Activated gamma-delta T cell (primary cell): ENCODE data around the gene GNPTG.
A peak's percentile ranks its signal among the peaks of the same experiment; 100 is the strongest.

Source experiments
- DNase-seq: peaks from one replicate; lab custom pipeline; 2025; lab: John Stamatoyannopoulos, UW

GNPTG gene

GRCh38 chr16:1333854-1334700 is 17.7 kb upstream of the GNPTG start:
- no peak for DNase-seq

GRCh38 chr16:1334739-1335138 is 17.0 kb upstream of the GNPTG start:
- DNase-seq, result no peak

GRCh38 chr16:1335211-1335971 is 16.3 kb upstream of the GNPTG start:
- DNase-seq, result no peak

GRCh38 chr16:1335996-1336395 is 15.7 kb upstream of the GNPTG start:
- DNase-seq, result no peak

GRCh38 chr16:1336619-1337018 is 15.1 kb upstream of the GNPTG start:
- no peak for DNase-seq

- DNase-seq, result no peak
Observed at GRCh38 chr16:1337486-1337885, 14.2 kb upstream of the GNPTG start.

- DNase-seq, result no peak
Observed at GRCh38 chr16:1338119-1338730, 13.5 kb upstream of the GNPTG start.

- DNase-seq, result no peak
Observed at GRCh38 chr16:1338855-1339675, 12.7 kb upstream of the GNPTG start.

- DNase-seq, result no peak
Observed at GRCh38 chr16:1340730-1341494, 10.8 kb upstream of the GNPTG start.

- DNase-seq, result no peak
Observed at GRCh38 chr16:1341495-1342420, 10.0 kb upstream of the GNPTG start.

GRCh38 chr16:1342526-1343427 is 9.0 kb upstream of the GNPTG start:
- DNase-seq, result peak; percentile 87

- DNase-seq, result no peak
Observed at GRCh38 chr16:1343428-1344242, 8.1 kb upstream of the GNPTG start.

- no peak for DNase-seq
Observed at GRCh38 chr16:1344499-1344898, 7.2 kb upstream of the GNPTG start.

GRCh38 chr16:1345087-1345486 is 6.6 kb upstream of the GNPTG start:
- no peak for DNase-seq

- no peak for DNase-seq
Observed at GRCh38 chr16:1345651-1346421, 5.9 kb upstream of the GNPTG start.

GRCh38 chr16:1346422-1347285 is 5.1 kb upstream of the GNPTG start:
- no peak for DNase-seq
